HG02610 (cell line): Measurements from ENCODE around the gene ITGB2.
"Not testable (repeated sequence)": the region's sequence is repeated elsewhere in the genome, so short reads cannot be mapped to it uniquely, and the experiment has no call there.

Experiments used
- ATAC-seq: cut with Tn5 transposase; IDR thresholded peaks from one replicate; pipeline ENCODE4 v1.9.1; 2021; ENCODE audit warnings: mild to moderate bottlenecking, moderate library complexity; ENCODE audit not compliant: unreplicated experiment

The ITGB2 gene

DNA sequence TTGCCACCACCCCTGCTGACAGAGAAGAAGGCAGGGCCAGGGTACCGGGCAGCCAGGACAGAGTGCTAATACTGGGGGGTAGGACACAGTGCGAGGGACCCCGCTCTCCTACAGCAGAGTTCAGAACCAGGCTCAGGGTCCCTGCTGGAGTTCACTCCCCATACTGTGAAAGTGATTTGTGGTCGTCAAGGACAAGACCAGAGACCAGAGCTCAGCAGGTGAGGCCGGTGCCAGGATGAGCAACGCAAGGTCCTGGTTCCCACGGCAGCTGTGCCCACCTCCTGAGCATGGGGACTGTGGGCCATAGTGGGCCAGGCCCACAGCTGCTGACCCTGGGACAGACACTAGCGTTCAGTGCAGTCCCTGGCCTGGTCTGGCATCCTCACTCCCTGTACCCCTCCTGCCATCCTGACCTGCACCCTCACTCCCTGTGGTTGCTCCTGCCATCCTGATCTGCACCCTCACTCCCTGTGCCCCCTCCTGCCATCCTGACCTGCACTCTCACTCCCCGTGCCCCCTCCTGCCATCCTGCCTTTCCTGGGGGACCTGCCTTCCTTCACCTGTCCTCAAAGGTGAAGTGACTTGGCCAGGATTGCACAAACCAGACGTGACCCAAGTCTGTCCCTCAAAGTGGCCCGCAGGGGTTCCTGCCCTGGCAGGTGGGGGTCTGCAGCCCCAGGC lies 33.4 kb downstream of the ITGB2 start:
- ATAC-seq, result no peak

DNA sequence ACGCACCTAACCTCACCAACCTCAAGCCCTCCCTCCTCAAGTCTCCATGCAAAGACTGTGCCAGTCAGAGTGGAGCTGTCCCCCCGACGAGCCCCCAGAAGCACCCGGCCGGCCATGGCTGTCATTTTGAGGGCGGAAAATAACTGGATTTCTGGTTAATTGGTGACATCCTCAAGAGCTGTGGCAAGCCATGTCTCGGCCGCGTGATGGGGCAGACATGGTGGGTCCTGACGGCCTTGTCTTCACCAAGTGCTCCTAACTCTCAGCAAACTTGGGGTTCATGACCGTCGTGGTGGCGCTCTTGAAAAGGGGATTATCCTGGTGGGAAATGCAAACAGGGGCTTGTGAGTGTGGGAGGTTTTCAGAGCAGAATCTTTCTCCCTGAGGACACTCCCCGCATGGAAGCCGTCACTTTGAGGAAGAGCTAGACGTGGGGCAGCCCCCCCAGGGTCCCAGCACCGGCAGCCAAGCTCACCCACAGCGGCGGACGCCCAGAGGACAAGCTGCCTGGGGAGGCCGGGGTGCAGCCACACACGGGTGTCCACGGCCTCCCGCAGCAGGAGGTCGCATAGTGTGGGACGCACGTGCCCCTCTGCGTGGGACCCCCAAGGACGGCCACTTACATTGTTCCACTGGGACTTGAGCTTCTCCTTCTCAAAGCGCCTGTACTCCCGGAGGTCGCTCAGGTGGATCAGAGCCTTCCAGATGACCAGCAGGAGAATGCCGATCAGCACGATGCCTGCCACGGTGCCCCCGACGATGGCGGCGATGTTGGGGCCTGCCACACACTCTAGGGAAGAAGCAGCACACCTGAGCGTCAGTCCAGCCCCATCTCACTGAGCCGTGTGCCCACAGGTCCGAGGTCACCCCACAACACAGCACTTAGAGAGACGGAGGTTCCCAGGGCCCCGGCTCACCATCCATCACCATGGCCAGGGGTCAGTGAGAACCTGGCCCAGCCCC lies 34.3 kb downstream of the ITGB2 start:
- no peak for ATAC-seq

DNA sequence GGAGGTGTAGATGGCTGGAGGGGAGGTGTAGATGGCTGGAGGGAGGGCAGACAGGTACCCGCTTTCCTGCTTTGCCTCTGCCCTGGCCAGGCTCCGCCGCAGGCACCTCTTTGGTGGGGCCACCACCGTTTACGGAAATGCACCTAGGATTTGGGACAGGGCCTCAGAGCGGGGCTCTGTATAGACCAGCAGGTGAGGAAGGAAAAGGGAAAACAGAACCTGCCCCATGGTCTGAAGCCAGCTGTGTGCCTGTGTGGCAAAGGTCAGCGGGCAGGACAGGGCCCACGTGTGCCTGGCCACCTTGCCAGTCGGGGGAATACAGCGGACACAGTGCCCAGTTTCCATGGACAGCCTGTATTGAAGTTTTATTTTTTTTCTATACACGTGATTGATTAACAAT lies 35.1 kb downstream of the ITGB2 start:
- ATAC-seq, result no peak

DNA sequence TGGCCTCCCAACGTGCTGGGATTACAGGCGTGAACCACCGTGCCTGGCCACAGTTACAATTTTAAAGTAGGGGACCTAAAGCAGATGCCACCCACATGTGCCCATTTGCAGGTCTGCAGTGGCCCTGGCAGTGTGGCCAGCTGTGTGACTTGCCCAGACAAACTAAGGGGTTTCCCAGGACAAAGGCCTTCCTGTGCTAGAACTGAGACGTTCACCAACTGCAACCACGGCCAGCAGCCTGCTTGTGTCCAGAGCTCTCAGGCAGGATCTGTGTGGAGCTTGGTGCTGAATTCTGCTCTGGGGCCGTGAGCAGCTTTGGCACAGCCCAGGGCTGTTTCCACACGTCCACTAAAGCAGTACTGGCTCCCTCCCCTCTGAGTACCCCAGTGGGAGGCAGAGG lies 36.6 kb downstream of the ITGB2 start:
- ATAC-seq, result no peak

DNA sequence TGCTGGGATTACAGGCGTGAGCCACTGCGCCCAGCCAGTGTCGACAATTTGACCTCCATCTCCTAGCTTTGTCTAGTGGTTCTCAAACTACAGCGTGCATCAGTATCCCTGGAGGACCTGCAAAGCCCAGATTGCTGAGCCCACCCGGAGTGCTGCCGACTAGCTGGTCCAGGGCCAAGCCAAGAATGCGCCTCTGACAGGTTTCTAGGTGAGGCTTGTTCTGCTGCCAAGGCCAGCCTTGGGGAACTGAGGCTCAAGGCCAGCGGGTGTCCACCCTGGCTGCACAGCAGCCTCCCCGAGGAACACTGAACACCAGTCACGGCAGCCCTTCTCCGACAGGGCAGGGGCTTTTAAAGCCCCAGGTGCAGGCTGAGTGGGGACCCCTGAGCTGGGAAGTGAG lies 37.4 kb downstream of the ITGB2 start:
- ATAC-seq, result no peak

DNA sequence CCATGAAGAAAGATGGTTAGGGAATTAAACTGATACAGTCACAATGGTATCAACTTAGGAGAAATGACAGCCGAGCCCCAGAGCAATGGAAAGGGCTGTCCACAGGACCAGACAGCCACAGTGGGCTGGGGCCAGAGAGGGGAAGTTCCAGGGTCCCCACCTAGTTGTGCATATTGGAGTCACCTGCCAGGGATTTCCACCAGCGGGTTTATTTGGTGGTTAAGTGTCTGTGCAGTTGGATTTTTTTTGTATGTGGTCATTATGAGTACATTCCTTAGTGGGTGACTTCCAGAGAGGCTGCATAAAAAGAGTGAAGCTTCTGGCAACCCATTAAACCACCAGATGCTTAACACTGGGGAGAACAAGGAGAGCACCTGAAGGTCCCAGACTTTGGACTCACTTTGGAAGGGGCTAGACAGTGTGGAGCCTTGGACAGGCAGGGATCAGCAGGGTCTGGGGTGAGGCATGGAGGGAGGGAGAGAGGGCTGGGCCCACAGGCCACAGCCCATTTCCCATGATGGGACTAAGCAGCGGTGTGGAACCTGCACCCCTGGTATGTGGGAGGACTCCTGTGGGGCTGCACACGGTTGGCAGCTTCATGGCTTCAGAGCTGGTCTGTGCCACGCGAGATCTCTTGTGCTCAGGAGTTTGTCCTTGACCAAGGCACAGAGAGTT lies 39.4 kb downstream of the ITGB2 start:
- peak; percentile 30 for ATAC-seq

DNA sequence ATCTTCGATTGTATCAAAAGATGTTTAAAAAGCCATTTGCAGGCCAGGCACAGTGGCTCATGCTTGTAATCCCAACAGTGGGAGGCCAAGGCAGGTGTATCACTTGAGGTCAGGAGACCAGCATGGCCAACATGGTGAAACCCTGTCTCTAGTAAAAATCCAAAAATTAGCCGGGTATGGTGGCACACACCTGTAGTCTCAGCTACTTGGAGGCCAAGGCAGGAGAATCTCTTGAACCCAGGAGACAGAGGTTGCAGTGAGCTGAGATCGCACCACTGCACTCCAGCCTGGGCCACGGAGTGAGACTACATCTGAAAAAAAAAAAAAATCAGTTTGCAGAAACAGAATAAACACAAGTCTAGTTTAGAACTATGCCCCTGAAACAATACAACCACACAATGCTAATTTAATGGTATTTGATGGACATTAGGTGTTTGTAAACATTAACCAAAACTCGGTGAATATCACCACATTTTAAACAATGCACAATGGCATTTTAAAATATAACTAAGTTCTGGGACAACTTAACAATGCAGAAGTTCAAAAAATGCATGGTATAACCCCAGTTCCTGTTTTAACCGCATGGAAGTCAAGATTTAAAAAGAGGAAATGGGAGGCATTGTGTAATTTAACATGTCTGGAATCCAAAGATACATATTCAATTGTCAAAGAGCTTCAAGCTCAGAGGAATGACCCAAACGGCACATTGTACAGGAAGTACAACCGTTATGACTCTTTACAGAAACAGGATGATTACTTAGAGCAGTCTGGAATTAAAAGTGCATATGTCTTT lies 40.1 kb downstream of the ITGB2 start:
- peak; percentile 24 for ATAC-seq

DNA sequence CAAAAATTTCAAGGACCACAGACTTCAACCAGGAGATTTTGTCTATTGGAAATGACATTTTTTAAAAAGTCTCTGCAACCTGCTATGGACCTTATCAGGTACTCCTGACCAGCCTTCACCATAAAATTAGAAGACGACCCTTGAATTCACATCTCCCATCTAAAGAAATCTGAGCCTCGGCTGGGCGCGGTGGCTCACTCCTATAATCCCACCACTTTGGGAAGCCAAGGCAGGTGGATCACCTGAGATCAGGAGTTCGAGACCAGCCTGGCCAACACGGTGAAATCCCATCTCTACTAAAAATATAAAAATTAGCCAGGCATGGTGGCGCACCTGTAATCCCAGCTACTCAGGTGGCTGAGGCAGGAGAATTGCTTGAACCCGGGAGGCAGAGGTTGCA lies 41.5 kb downstream of the ITGB2 start:
- ATAC-seq, result not testable (repeated sequence)

DNA sequence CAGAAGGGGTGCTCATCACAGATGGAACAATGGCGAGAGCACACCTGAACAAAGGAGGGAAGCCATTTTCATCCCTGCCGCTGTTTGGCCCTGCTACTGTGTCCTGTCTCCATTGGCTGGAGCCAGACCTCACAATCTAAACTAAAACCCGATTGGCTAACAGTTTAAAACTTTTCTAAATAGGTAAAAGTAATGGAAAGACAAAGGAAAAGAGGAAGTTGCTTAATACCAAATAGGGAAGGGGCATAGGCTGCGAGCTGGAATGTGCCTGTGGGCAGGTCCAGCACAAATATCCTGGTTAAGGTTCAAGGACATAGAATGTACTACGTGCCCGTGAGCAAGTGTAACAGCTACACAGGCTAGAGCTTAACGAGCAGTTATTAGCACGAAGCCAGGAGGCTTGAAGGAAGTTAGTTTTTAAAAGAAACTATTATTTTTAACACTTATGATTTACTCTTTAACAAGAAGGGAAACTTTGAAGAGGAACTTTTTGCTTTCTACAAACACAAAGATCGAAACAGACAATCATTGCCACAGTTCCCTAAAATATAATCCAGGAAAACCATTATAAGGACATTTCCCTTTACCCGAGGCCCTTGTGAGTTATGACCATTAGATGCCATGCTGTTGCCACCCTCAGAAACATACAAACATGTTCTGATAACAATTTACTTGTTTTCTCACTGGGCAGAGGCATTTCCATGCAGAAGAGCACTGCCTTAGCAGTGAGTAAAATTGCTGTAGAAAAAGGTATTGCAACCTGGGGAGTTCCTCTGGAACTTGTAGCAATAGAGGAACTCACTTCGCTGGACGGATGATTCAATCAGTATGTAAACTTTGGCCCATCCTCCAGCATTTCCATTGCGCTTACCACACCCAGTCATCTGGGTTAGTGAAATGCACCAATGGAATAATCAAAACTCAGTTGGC lies 42.4 kb downstream of the ITGB2 start:
- no peak for ATAC-seq

DNA sequence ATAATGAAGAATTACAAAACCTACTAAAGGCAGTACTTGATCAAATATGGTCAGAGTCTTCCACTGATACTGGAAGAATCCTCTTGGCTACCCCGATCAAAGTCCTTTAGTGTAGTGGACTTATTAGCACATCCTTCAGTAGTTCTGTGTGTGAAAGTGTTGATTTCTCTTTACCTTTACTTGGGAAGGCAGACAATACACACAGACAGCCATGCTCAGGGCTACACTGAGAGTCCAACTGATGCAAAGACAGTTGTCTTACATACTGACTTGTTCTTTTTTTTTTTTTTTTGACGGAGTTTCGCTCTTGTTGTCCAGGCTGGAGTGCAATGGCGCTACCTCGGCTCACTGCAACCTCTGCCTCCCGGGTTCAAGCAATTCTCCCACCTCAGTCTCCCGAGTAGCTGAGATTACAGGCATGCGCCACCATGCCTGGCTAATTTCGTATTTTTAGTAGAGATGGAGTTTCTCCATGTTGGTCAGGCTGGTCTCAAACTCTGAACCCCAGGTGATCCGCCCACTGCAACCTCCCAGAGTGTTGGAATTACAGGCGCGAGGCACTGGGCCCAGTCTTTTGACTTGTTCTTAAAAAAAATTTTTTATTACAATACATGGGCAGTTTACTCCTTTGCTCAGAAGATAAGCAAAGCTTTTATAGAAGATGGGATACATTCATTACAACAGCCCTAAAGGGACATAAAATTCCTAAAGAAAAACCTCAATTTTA lies 43.7 kb downstream of the ITGB2 start:
- no peak for ATAC-seq

DNA sequence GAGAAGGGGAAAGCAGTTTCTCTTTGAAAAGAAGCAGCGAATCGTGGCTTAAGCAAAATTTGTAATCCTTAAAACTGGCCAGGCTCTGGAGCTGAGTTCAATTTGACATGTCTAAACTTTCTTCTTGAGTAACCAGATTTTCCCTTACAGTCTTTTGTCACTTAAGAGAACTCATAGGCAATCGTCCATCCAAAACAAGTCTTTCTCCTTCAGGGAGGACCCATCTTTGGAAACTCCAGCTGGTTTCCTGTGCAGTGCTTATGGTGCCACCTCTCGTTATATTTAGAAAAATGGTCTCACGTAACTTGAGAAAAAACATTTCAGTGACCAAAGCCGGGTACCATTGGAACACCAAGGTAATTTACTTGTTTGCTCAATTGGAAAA lies 45.4 kb downstream of the ITGB2 start:
- ATAC-seq, result no peak

DNA sequence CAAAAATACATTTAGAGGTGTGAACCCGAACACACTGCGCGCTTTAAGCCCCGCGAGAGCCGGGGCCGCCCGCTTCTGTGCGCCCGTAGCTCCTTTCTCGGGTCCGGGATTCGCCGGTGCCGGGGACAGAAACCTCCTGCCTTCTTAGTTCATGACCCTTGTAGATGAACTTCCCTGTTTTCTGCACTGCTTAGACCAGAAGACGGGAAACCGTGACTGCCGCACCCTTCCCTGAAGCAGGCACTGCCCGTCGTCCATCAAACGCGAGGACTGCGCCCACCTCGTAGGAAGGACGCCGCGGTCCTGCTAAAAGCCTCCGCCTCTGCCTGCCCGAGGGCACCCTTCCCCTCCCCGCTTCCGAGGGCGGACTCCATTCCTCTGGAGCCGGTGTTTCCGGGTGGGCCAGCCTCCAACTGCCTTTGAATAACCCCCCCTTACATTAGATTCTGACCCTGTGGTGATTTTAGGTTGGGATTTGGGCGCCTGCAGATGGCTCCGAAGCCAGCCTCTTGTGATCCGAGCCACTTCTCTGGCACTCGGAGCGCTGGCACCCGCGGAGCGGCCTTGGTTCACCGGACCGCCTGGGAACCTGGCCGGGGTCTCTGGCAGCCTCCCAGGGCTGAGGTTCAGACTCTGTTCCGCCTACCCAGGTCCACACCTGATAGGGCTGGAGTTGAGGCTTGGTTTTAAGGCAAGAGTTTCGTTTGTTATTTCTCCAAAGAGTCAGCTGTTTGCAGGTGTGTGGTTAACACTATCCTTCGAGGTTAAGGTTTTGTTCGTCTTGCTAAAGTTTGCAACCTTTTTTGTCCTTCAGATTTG lies 46.0 kb downstream of the ITGB2 start:
- no peak for ATAC-seq

DNA sequence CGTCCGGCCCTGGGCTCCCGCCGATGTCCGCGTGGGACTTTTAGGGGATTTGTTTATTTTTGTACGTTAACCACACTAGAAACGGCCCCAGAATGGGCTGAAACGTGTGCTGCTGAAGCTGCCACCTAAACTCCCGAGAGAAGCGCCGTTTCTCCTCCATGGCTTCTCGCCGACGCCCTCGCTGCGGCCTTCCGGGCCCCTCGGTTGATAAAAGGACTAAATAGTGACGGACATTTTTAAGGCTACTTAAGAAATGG lies 46.5 kb downstream of the ITGB2 start:
- no peak for ATAC-seq

DNA sequence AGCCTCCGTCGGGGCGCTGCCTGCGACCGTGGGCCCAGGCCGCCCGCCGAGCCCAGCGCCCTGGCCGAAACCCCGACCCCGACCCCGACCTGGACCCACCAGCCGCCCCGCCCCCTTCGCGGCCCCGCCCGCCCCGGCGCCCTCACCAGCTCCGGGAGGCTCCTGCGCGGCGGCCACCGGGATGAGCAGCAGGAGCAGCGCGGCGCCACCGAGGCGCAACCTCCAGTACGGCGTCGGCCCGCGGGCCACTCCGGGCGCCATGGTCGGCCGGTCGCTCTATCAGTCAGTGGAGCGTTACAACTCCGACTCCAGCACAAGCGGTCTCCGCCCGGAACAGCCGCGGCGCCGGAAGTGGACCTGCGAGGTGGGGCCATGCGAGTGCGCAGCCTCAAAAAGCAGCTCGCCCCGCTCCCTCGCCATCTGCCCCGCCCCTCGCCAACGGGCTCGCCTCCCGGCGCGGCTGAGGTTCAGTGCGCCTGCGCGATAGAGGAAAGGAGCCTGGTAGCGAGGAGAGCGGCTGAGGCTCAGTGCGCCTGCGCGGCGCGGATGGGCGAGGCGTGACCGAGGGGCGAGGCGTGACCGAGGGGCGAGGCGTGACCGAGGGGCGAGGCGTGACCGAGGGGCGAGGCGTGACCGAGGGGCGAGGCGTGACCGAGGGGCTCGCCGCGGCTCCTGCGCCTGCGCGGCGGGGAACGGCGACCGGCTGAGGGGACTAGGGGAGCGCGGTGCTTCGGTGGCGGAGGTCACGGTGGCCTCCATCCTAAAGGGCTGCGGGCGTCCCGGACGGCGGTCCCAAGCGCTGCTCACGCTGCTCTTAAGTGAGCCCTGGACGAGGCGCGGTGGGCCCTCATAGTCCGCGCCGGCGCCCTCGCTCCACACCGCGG lies 47.1 kb downstream of the ITGB2 start, which contains the start of gene PTTG1IP:
TSS of gene PTTG1IP (minus strand) at position 335 of the 884 bp plus-strand sequence. CDS start at position 261, 74 bp downstream.
- peak; percentile 60 for ATAC-seq

DNA sequence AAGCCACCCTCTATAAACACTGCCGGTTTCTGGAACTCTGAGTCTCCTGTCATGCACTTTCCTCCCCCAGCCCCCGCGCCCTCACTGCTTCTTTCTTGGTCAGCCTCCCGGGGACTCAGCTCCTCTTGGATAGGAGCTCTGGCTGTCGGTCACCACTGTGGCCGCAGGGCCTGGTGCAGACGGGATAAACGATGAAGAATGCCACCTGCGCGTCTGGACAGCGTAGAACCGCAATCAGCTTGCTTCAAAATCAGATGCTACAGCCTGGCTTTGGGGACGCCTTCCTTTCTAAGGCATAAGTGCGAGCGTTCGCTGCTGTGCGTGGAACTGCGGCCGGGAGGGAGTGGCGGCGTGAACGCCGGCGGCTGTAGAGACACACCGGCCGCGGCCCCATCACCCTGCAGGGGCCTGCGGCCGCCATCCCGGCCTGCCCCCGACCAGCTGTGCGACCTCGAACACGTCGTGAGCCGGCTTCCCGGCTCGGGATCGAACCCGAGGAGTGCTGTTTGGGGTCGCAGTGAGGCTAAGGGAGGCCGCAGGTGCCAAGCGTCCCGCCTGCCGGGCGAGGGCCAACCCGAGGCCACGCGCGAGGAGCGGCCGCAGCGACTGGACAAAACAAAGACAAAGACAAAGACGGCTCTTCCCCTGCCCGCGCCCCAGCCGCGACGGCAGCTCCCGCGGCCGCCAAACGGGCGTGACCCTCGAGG lies 47.9 kb downstream of the ITGB2 start:
- peak; percentile 7 for ATAC-seq

DNA sequence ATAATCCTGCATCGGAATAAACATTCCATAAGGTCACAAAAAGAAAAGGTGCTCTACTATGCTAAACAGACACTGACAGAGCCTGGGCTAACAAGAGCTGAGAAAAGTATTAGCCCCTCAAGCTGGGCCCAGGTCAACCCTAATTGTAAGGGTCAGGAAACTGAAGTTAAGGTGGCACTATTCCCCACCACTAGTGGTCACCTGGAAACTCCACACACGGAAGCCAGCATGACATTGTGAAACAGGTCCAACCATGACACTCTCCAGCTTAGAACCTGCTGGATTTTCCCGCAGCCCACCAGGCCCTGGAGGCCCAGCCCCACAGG lies 48.4 kb downstream of the ITGB2 start:
- ATAC-seq, result no peak
